ENCODE measurements around the gene RIMBP2.

- TF ChIP-seq RFX5 (IDR thresholded peaks at IDR 0.05; ENCODE audit: low read length) (no peak), USF1 (IDR thresholded peaks at IDR 0.05; ENCODE audit: borderline replicate concordance, low read depth) (no peak), CTCF (IDR thresholded peaks at IDR 0.05) (no peak), USF2 (IDR thresholded peaks at IDR 0.05; ENCODE audit: borderline replicate concordance, low read depth, low read length) (no peak)
Measured at GRCh38 chr12:130429656-130430505, 286.2 kb downstream of the RIMBP2 start.

All from SK-N-SH (cell line).